Urothelium cell line (cell line): Measurements from ENCODE around the gene FBLIM1.

Source experiments
- DNase-seq: peaks from one replicate; pipeline ENCODE4 v3.0.0; 2011; ENCODE audit warnings: low spot score, mixed read lengths
- FAIRE-seq: peaks from 2 replicates; lab custom pipeline; 2011; peaks lifted over from hg19 to GRCh38; lab: Jason Lieb, UNC

Gene FBLIM1

DNA sequence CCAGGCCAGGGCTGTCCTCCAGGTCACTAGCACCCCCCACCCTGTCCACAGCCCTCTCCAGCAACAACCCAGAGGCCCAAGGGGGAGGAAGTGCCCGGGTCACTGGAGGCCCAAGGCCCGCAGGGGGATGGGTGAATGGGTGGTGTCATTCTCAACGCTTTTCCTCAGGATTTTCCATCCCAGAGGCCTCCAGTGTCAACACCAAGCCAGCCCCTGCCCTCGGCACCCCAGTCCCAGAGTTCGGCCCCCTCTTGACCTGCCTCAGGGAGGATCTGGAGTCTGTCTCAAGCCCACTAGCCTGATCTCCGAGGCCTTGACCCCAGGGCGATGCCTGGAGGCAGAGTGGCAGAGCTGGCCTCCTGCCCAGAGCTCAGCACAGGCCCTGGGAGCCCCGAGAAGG is 11.2 kb upstream of the FBLIM1 start:
- FAIRE-seq = no peak
- DNase-seq = no peak

- FAIRE-seq (no peak), DNase-seq (no peak)
Measured at GRCh38 chr1:15748264-15748663, 10.3 kb upstream of the FBLIM1 start.

DNA sequence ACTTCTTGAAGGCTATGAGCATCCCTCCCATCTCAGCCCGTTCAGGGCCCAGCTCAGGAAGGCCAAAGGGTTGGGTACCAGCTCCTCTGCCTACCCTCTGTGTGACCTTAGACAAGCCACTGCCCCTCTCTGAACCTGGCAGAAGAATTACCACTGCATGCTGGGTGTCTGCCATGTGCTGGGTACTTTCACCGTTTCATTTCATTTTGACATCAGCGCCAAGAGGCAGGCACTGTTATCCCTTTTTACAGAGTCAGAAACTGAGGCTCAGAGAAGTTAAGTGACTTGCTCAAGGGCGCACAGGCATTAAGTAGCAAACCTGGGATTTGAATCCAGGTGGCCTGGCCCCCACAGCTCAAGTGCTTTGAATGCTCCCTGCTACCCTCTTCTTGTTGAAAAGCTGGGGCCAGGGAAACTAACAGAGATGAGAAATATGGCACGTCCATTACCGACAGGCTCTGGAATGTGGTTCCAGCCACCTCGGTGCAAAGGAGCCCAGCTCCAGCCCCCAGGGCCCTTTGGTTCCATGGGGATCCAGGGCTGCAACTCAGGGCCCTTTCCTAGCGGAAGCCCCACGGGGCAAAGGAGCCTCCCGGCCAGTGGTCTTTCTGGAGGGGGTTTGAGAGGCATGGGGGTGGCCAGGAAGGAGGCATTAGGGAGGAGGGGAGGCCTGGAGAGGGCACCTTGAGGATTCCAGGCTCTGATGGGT is 9.8 kb upstream of the FBLIM1 start:
- FAIRE-seq (no peak), DNase-seq (no peak)

GRCh38 chr1:15749399-15750291 is 8.9 kb upstream of the FBLIM1 start:
- FAIRE-seq (no peak), DNase-seq (peak; percentile 21)

DNA sequence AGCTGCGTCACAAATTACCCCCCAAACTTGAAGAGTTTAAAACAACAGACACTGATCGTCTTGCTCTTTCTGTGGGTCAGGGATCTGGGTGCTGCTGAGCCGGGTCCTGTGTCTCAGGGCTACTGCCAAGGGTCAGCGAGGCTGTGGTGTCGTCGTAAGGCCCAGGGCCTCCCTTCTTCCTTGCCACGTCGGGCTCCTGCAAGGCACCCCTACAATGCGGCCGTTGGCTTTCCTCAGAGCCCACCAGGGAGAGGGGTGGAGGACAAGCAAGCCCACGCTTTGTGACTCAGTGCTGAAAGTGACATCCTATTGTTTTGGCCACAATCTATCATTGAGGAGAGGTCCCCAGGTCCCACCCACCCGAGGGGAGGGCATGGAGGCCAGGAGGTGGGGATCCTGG is 7.7 kb upstream of the FBLIM1 start:
- DNase-seq = no peak
- FAIRE-seq = no peak

DNA sequence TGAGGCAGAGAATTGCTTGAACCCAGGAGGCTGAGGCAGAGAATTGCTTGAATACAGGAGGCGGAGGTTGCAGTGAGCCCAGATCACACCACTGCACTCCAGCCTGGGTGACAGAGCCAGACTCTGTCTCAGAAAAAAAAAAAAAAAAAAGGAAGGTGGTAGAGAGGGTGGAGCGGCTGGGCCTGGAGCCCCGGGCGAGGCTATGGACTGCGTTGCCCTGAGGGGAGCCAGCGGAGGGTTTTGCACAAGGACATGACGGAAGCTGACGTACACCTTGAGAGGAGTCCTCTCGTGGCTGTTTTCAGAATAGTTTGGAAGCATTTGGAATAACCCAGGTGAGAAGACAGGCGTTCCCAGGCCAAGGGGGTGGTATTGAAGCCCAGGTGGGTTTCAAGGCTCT is 6.9 kb upstream of the FBLIM1 start:
- DNase-seq = no peak
- no peak for FAIRE-seq

DNA sequence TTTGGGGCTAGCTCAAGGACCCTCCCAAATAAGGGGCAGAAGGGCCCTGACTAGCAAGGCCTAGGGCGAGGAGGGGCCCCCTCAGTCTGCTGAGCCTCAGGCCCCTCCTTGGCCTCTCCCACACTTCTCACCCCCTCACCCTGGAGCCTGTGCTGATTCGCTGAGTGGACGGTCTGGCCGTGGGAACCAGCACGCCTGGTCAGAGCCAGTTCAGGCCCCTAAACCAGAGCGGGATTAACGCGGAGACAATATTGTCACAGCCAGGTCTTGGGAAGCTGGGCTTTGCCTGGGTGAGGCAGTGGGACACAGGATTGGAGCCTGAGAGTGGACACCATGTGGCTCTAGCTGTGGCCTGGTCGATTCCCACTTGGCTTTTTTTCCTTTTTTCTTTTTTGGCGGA is 4.8 kb upstream of the FBLIM1 start:
- DNase-seq = no peak
- no peak for FAIRE-seq

DNA sequence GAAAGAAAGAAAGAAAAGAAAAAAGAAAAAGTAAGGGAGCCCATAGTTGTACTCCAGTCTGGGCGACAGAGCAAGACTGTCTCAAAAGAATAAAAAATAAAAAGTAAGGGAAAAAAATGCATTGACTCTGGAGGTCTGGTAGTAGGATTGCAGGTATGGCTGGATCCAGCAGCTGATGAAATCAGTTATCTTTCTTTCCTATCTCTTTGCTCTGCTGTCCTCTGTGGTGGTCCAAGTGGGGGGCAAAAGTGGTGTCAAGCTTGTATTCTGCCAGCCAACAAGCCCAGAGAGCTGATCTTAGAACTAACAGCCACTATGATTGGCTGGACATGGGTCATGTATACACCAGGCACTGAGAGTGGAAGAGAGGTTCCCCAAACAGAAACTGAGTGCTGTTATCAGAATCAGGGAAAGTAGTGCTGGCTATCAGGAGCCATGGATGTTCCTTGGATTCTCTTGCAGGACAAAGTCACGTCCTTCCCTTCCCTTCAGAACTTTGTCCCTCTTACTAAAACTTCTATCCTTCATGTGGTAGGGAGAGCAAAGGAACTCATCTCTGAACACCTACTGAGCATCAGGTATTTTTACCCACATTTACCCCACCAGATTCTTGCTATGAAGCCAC is 3.5 kb upstream of the FBLIM1 start:
- no peak for DNase-seq
- FAIRE-seq = no peak

GRCh38 chr1:15755646-15756040 is 3.0 kb upstream of the FBLIM1 start:
- FAIRE-seq (no peak), DNase-seq (no peak)

DNA sequence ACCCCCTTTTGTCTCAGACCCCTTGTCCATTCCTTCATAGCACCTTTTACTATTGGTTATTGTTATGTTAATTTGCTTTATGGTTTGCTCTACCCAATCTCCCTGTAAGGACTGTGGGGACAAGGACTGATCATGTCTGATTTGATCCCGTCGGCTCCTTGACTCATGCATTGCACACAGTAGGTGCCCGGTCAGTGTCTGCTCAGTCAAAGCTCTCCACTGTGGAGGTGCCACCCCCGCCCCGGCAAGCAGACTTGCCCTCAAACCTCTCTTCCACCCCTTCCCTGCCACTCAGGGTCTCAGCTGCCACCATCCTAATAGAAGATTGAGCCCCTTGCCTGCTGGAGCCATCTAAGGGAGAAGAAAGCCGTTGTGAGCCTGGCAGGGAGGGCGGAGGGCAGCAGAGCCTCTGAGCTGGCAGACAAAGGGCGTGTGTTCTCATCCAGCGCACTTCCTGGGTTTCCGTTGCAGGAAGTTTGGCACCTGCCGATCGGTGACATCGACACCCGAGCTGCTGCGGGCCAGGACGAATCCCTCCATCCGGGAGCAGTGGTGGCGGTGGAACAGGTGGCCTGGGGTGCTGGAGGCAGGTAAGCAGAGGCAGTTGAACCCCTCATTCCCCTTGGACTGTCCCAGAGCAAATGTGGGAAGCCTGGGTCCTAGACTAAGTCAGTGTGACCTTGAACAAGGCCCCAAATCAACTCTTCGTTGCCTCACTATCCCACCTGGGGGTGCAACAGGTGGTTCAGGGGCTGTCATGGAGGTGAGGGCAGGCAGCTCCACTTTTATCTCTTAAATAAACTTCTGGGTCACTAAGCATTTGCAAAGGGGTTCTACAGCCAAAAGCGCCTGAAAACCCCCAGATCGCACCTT is 2.2 kb upstream of the FBLIM1 start:
- DNase-seq = no peak

DNA sequence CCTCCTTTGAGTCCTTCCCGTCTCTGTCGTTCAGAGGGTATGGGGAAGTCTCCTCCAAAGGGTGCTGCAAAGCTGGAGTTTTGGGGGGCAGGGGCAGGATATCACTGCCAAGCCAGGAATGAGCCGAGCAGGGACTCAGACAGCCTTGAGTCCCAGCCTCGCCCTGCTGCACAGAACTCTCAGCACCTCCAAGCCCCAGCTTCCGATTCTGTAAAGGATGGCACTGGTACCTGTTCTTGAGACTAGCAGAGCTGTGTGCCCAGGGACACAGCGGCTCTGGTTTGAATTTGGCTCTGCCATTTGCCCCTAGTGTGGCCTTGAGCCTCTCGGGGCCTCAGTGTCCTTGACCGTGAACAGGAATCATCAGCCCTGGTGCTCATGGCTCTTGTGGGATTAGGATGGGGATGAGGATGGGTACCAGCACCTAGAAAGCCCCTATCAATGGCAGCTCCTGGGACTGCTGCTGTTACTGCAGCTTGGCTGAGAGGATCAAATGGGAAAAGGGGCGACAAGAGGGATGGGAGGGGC is 1.5 kb upstream of the FBLIM1 start:
- no peak for FAIRE-seq
- no peak for DNase-seq

More for the DNA sequence above, 2.2 kb upstream of the FBLIM1 start:
- FAIRE-seq = no peak

DNA sequence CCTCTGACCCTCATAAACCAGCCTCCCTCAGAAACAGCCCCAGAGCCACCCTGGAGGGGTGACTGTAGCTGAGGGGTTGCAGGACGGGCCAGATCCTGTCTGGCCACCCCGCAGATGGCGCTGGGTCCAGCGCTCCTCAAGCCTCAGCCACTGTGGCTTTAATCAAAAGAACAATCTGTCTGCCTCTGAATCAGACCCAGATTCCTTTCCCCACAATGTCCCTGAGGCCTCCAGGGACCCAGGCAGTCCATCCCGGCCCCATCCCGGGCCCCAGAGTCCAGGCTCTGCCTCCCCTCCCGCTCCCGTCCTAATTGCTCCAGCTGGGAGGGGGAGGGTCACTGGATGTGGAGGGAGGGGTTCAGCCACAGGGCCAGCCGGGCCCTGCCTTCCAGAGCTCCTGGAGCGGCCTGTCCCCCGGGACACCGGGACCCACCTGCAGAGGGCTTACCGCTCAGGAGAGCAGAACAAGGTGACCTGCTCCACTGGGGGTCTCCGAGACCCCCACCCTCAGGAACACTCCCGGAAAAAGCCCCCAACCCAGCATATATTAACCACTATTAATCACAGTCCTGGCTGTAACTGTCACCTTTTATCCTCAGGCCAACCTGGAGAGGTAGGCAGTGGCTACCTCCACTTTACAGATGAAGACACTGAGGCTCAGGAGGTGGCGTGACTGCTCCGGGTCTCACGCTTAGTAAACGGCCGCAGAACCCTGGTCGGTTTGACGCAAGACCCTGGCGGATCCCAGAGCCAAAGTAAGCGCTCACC is 836 bp upstream of the FBLIM1 start:
- no peak for FAIRE-seq
- DNase-seq = no peak

DNA sequence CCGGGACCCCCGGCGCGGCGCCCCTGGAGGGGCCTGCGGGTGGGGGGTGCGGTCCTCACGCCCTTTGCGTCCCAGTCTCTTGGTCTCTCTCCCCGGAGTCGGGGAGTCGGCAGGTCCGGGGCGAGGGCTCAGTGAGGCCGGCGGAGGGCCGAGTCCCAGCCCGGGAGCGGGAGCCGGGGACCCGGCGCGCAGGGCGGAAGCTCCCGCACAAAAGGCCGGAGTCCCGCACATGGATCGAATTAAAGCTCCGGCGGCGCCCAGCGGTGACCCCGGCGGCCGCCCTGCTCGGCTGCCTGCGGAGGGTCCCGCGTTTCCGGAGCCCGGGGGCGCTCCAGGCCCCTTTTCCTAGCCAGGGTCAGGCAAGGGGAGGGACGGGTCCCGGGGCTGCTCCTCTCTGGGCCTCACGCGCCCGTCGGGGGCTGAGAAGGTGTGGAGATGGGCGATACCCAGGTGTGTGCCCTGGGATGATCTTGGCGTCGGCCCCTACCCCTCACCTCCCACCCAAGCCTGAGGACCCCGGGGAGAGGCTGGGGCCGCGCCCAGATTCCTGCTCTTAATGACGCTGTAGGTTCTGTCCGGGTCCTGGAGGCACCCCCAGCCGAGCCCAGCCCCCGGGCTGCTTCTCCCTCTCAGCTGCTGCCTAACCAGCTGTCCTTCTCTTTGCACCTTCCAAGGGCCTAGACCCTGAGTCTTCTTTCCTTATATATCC is 512 bp downstream of the FBLIM1 start:
- FAIRE-seq (no peak), DNase-seq (no peak)

GRCh38 chr1:15760520-15761211 is 2.1 kb downstream of the FBLIM1 start:
- FAIRE-seq (no peak), DNase-seq (peak; percentile 54)

DNA sequence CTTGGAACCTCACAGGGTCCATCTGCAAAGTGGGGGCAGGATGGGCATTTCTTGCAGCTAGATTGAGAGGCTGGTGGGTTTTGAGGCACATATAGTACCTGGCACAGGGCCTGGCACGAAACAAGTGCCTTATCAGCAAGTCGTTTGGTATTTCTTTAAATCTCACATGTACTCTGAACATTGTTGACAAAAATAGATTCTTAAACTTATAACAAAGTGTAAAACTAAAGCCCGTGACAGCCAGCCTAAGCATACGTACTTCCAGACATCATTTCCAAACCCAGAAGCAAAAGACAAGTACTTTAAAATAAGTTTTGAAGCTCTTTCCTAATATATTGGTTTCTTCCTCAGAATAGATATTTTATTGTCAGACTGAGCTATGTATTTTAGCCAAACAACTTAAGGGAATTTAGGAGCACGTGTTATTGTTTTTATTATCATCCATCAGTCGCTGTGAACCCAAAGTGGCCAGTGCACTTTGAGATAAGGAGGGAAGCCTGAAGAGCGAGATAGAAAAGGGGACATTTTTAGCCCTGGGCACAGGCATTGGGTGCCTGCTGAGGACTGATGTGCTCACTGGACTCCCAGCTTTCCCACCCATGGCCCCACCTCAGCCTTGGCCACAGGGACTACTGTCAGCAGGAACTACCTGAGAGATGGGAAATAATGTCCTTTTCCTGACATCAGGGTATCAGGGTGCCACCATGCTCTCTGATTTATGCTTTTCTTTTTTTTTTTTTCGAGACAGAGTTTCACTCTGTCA is 3.0 kb downstream of the FBLIM1 start:
- no peak for FAIRE-seq

DNA sequence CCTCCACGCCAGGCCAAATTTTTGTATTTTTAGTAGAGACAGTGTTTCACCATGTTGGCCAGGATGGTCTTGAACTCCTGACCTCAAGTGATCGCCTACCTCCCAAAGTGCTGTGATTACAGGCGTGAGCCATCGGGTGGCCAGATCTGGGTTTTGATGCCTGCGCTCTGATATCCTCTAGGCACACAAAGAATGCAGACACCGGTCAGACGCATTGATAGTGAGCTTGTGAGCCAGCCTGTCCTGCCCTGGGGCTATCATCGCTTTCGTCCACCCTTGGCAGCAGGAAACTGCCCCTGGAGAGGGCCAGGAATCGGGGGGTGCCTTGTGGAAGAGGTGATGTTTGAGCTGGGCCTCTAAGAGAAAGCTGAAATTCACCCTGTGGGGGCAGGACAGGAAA is 4.0 kb downstream of the FBLIM1 start:
- no peak for DNase-seq
- no peak for FAIRE-seq

More for the DNA sequence above, 3.0 kb downstream of the FBLIM1 start:
- DNase-seq = no peak

GRCh38 chr1:15764269-15764764 is 5.7 kb downstream of the FBLIM1 start:
- no peak for FAIRE-seq
- no peak for DNase-seq

- no peak for FAIRE-seq
- no peak for DNase-seq
Measured at GRCh38 chr1:15764890-15765289, 6.3 kb downstream of the FBLIM1 start.
